Breast epithelium (tissue), 4 donors: ENCODE data around the gene NXF3. TPM values are rescaled to one million over a fixed set of nuclear protein-coding genes. Genes with fewer than 3 reads are reported as not detected.
"Not testable (repeated sequence)": the region's sequence is repeated elsewhere in the genome, so short reads cannot be mapped to it uniquely, and the experiment has no call there.

ENCODE experiments used
- DNase-seq, 2 donors: peaks; one replicate each; pipeline ENCODE4 v3.0.0-alpha.2; 2019; ENCODE audit warnings: low spot score in 2 of 2
- H3K27ac ChIP-seq, 2 donors: fragments of 200-600 bp; sonication (generic) in 1 of 2; one replicate each; pipeline ENCODE4 v1.5.1; 2016 to 2019; ENCODE audit warnings: mild to moderate bottlenecking in 1 of 2
- H3K27me3 ChIP-seq, 2 donors: fragments of 200-600 bp; sonication (generic) in 1 of 2; one replicate each; pipeline versions ENCODE4 v1.5.1 to v1.6.0; 2017 to 2019; ENCODE audit warnings: control low read depth in 1 of 2, mild to moderate bottlenecking in 1 of 2
- H3K36me3 ChIP-seq: fragments of 200-600 bp; one replicate; pipeline ENCODE4 v1.5.1; 2019
- H3K4me1 ChIP-seq, 2 donors: fragments of 200-600 bp; sonication (generic); one replicate each; pipeline ENCODE4 v1.5.1; 2016 to 2019; ENCODE audit warnings: control low read depth in 1 of 2
- H3K4me3 ChIP-seq, 3 donors: fragments of 200-600 bp; sonication (generic); 1 replicate in 2 of 3; 2 replicates in 1 of 3; pipeline ENCODE4 v1.5.1; 2016 to 2019; ENCODE audit warnings: mild to moderate bottlenecking in 3 of 3, moderate library complexity in 2 of 3
- H3K9me3 ChIP-seq, 2 donors: fragments of 200-600 bp; sonication (generic) in 1 of 2; one replicate each; pipeline ENCODE4 v1.5.1; 2016 to 2019; ENCODE audit warnings: control low read depth in 1 of 2
- POLR2A ChIP-seq: fragments of 450-650 bp; IDR thresholded peaks from one replicate; pipeline ENCODE4 v1.6.1; 2016; ENCODE audit warnings: antibody characterized with exemption, mild to moderate bottlenecking, moderate library complexity
- POLR2AphosphoS5 ChIP-seq, 3 donors: sonication (generic); formaldehyde crosslinking; IDR thresholded peaks; one replicate each; pipeline ENCODE4 v1.6.1; 2017; ENCODE audit warnings: antibody characterized with exemption in 3 of 3
- intact Hi-C: fragments of 100-400 bp; cut with DNase I; formaldehyde crosslinking; loops from one replicate; pipeline ENCODE4 v1.15.1; 2023; ENCODE audit warnings: low total_unique reads
- total RNA-seq, 3 donors: library from RNA; depleted of rRNA; stranded (reverse); fragments of >200 nt; gene quantifications; one replicate each; pipeline ENCODE4 v1.1.0, GENCODE V29; 2016
- TF ChIP-seq, protein P1 (sequence below), 3 donors: fragments of 450-650 bp; IDR thresholded peaks; one replicate each; pipeline ENCODE4 v1.5.1; 2016 to 2017; ENCODE audit warnings: antibody characterized with exemption in 3 of 3, mild to moderate bottlenecking in 3 of 3, moderate library complexity in 3 of 3

Gene NXF3
- total RNA-seq, 3 donors from 2014 or later, result 3.5 TPM; not detected in 2

DNA sequence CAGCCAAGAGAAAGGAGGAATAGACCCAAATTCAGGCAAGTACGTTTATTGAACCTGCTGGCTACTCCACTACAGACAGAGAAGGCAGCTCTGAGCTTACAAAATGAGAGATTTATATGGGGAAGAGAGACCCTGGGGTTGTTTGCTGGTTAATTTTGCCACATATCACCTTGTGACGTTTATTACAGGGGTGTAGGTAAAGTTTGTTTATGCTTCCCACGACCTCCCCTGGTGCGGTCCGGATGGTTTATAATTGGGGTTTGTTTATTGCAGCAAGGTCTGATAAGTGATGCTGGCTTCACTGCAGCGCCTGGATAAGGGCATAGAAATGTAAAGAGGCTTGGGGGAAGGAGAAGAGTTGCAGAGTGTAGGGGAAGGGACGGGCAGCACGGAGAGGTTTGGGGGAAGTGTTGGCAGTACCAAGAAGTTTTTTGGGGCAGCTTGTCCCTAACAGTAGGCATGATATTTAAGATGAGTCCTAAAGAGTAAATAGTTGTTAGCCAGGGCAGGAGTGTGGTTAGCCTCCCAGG, 41.6 kb downstream of the NXF3 start:
- H3K27me3 ChIP-seq, result peaks cover 0 to 25% of the 10 kb centered on the region in 2 donors
- H3K4me3 ChIP-seq, result no peak overlapping the region
- no peak for DNase-seq
- no peaks in the 10 kb centered on the region for H3K36me3 ChIP-seq
- no peaks in the 10 kb centered on the region for H3K4me1 ChIP-seq
- no peak overlapping the region for H3K27ac ChIP-seq
- TF ChIP-seq POLR2A (no peak), POLR2AphosphoS5 (IDR thresholded peaks at IDR 0.05) (no peak)
- TF ChIP-seq, protein P1, sequence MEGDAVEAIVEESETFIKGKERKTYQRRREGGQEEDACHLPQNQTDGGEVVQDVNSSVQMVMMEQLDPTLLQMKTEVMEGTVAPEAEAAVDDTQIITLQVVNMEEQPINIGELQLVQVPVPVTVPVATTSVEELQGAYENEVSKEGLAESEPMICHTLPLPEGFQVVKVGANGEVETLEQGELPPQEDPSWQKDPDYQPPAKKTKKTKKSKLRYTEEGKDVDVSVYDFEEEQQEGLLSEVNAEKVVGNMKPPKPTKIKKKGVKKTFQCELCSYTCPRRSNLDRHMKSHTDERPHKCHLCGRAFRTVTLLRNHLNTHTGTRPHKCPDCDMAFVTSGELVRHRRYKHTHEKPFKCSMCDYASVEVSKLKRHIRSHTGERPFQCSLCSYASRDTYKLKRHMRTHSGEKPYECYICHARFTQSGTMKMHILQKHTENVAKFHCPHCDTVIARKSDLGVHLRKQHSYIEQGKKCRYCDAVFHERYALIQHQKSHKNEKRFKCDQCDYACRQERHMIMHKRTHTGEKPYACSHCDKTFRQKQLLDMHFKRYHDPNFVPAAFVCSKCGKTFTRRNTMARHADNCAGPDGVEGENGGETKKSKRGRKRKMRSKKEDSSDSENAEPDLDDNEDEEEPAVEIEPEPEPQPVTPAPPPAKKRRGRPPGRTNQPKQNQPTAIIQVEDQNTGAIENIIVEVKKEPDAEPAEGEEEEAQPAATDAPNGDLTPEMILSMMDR (IDR thresholded peaks at IDR 0.05), result no peak
- intact Hi-C loops, result no loop called here
- peaks cover 5 to 6% of the 10 kb centered on the region in 2 donors for H3K9me3 ChIP-seq

DNA sequence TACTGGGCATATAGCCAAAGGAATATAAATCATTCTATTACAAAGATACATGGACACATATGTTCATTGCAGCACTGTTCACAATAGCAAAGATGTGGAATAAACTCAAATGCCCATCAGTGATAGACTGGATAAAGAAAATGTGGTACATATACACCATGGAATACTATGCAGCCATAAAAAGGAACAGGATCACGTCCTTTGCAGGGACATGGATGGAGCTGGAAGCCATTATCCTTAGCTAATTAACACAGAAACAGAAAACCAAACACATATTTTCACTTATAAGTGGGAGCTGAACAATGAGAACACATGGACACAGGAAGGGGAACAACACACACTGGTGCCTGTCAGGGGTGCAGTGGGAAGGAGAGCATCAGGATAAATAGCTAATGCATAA, 59.6 kb downstream of the NXF3 start:
- intact Hi-C loops, H3K27me3 ChIP-seq, H3K36me3 ChIP-seq: not testable (repeated sequence)

More for the DNA sequence above, 59.6 kb downstream of the NXF3 start:
- H3K27ac ChIP-seq, H3K4me3 ChIP-seq, DNase-seq, H3K9me3 ChIP-seq, H3K4me1 ChIP-seq: not testable (repeated sequence)

Other genes with a start within 250 kb of the NXF3 start
- 1 to 10 TPM; 1.3 to 3.6 (median 2.0) TPM for gene RAB40AL, start 155.9 kb downstream of the NXF3 start, total RNA-seq
- 1 to 10 TPM in 2 of 3 donors, under 1 TPM in 1; 0.66 to 2.0 (median 1.3) TPM for gene BEX1, start 29.0 kb downstream of the NXF3 start, total RNA-seq
- gene BEX4, start 122.0 kb upstream of the NXF3 start, total RNA-seq, result 10 to 100 TPM; 21.9 to 44.2 (median 41.9) TPM
- gene TCEAL8, start 162.0 kb upstream of the NXF3 start, total RNA-seq, result 10 to 100 TPM; 52.2 to 79.6 (median 58.5) TPM
- gene TCEAL5, start 183.6 kb upstream of the NXF3 start, total RNA-seq, result 1 to 10 TPM in 1 of 3 donors, under 1 TPM in 1, not detected in 1; 0.88 to 1.3 TPM
- gene BEX2, start 217.8 kb upstream of the NXF3 start, total RNA-seq, result 10 to 100 TPM in 2 of 3 donors, 1 to 10 TPM in 1; 1.4 to 29.4 (median 12.5) TPM
- 10 to 100 TPM in 2 of 3 donors, 1 to 10 TPM in 1; 2.9 to 11.1 (median 10.8) TPM for gene TCEAL7, start 237.1 kb upstream of the NXF3 start, total RNA-seq